Measurements from ENCODE around the gene EGFL7. TPM values are rescaled to one million over a fixed set of nuclear protein-coding genes. Genes with fewer than 3 reads are reported as not detected.

The EGFL7 gene
- total RNA-seq, 1 experiment from 2014 or later = 38.0 TPM

DNA sequence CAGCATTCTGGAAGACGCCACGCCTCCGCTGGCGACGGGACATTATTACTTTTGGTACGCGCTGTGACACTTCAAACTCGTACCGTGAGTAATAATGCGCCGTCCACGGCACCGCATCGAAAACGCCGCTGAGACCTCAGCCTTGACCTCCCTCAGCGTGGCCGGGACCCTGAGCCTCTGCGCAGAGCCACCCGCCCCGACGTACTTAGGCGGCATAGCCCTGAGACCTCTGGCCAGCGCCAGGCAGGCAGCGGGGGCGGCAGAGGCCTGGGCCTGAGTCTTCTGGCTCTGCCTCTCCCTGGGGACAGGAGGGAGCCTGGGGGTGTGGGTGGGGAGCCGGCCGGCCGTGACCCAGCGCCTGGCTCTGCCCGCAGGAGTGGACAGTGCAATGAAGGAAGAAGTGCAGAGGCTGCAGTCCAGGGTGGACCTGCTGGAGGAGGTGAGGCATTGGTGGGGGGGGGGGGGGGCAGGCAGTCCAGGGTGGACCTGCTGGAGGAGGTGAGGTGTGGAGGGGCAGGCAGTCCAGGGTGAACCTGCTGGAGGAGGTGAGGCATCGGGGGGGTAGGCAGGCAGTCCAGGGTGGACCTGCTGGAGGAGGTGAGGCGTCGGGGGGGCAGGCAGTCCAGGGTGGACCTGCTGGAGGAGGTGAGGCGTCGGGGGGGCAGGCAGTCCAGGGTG lies 8.0 kb downstream of the EGFL7 start:
- Histone ChIP-seq H2BK5ac (ENCODE audit: insufficient read length, low read length) (no peak overlapping the region), H3K27ac (ENCODE audit: insufficient read length, low read depth, low read length) (no peak overlapping the region)
- no CpG with 5 or more reads among the region's 36 CpGs for WGBS (ENCODE audit: extremely low coverage, insufficient read length, low lambda C conversion rate)

More for the DNA sequence above, 8.0 kb downstream of the EGFL7 start:
- H3K4me2 ChIP-seq (ENCODE audit: insufficient read depth, insufficient read length, low read length) = no peak overlapping the region
- H3K9me3 ChIP-seq (ENCODE audit: control insufficient read depth, low read depth, low read length) = no peaks in the 10 kb centered on the region
- no peaks in the 10 kb centered on the region for H3K23me2 ChIP-seq (ENCODE audit: insufficient read length, low read depth, low read length, poor library complexity, severe bottlenecking)
- H4K5ac ChIP-seq (ENCODE audit: insufficient read length, low read depth, low read length) = no peak overlapping the region
- DNase-seq = no peak
- no peaks in the 10 kb centered on the region for H3K79me1 ChIP-seq (ENCODE audit: insufficient read depth, low read depth, low read length, poor library complexity, severe bottlenecking)
- no peaks in the 10 kb centered on the region for H3K27me3 ChIP-seq (ENCODE audit: insufficient read depth, low read length)
- H3K18ac ChIP-seq (ENCODE audit: insufficient read length, low read depth, low read length) = no peak overlapping the region
- no peak overlapping the region for H2BK120ac ChIP-seq (ENCODE audit: low read depth, low read length, poor library complexity, severe bottlenecking)
- H4K91ac ChIP-seq (ENCODE audit: insufficient read length, low read depth, low read length) = no peak overlapping the region
- Mint-ChIP-seq H3K27ac (no peak overlapping the region), H3K9me3 (no peaks in the 10 kb centered on the region), H3K36me3 (ENCODE audit: insufficient read depth in 1 of 3, low read depth in 3 of 3) (peaks cover 0 to 3% (median 0%) of the 10 kb centered on the region in 3 experiments; a peak in 3 of 7 replicates), H3K4me1 (peaks cover 2 to 8% of the 10 kb centered on the region in 2 experiments; a peak in 3 of 4 replicates), H3K4me3 (no peak overlapping the region), H3K27me3 (ENCODE audit: low read depth) (peaks cover 6% of the 10 kb centered on the region; the same call in 1 of the 2 replicates)
- no peaks in the 10 kb centered on the region for H3K4me1 ChIP-seq (ENCODE audit: insufficient read depth, low read length)
- no peak overlapping the region for H3K23ac ChIP-seq (ENCODE audit: insufficient read length, low read depth, low read length)
- TF ChIP-seq, protein P1, sequence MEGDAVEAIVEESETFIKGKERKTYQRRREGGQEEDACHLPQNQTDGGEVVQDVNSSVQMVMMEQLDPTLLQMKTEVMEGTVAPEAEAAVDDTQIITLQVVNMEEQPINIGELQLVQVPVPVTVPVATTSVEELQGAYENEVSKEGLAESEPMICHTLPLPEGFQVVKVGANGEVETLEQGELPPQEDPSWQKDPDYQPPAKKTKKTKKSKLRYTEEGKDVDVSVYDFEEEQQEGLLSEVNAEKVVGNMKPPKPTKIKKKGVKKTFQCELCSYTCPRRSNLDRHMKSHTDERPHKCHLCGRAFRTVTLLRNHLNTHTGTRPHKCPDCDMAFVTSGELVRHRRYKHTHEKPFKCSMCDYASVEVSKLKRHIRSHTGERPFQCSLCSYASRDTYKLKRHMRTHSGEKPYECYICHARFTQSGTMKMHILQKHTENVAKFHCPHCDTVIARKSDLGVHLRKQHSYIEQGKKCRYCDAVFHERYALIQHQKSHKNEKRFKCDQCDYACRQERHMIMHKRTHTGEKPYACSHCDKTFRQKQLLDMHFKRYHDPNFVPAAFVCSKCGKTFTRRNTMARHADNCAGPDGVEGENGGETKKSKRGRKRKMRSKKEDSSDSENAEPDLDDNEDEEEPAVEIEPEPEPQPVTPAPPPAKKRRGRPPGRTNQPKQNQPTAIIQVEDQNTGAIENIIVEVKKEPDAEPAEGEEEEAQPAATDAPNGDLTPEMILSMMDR (conservative IDR thresholded peaks at IDR 0.05) = no peak
- no peak overlapping the region for H2BK15ac ChIP-seq (ENCODE audit: low read depth, low read length)
- H3T11ph ChIP-seq (ENCODE audit: low read length) = no peak overlapping the region
- no peaks in the 10 kb centered on the region for H3K79me2 ChIP-seq (ENCODE audit: insufficient read depth, low read length)
- no peak overlapping the region for H2AK5ac ChIP-seq (ENCODE audit: insufficient read length, low read length)
- H2AFZ ChIP-seq (ENCODE audit: low read length) = no peak overlapping the region
- no peak overlapping the region for H3K9ac ChIP-seq (ENCODE audit: extremely low read depth, insufficient read length, low read length)
- no peak overlapping the region for H3K14ac ChIP-seq (ENCODE audit: insufficient read depth, low read length)
- H4K20me1 ChIP-seq (ENCODE audit: control insufficient read depth, insufficient read depth, insufficient read length) = peaks cover 4% of the 10 kb centered on the region
- H2BK12ac ChIP-seq (ENCODE audit: insufficient read length, low read depth, low read length) = no peak overlapping the region
- H3K4ac ChIP-seq (ENCODE audit: low read depth, low read length) = no peak overlapping the region
- H4K8ac ChIP-seq (replicated peaks; ENCODE audit: insufficient read length, low read depth, low read length) = no peak overlapping the region
- no peak overlapping the region for H3K56ac ChIP-seq (ENCODE audit: insufficient read length, low read depth, low read length)
- H2BK20ac ChIP-seq (ENCODE audit: low read depth, low read length, poor library complexity, severe bottlenecking) = no peak overlapping the region

All from H9 (cell line).